Inflammatory macrophage treated with lipopolysaccharide for 1 hour (primary cell): ENCODE results near the gene MRPL14.

ENCODE experiments used
- DNase-seq, 2 donors: peaks; one replicate each; pipeline ENCODE4 v3.0.0-alpha.2; 2020 to 2022

MRPL14 gene

GRCh38 chr6:44127186-44128019 is at the start of gene MRPL14, which contains the start of gene TMEM63B:
Gene MRPL14 (minus strand): TSS chr6:44127452. CDS start chr6:44116611, 10,841 bp downstream.
Gene TMEM63B (plus strand): TSS chr6:44127554. CDS start chr6:44134585, 7,031 bp downstream.
- DNase-seq, result peak; percentile 90 to 95

- peak; percentile 35 to 37 for DNase-seq
These were observed 49.0 kb upstream of the MRPL14 start for GRCh38 chr6:44176130-44176761.

GRCh38 chr6:44172731-44173500 is 45.7 kb upstream of the MRPL14 start:
- DNase-seq, result peak; percentile 97

GRCh38 chr6:44171899-44172546 is 44.8 kb upstream of the MRPL14 start:
- DNase-seq, result peak; percentile 7 to 35

GRCh38 chr6:44169886-44170570 is 42.8 kb upstream of the MRPL14 start:
- no peak for DNase-seq

- DNase-seq, result no peak
These were observed 41.9 kb upstream of the MRPL14 start for GRCh38 chr6:44169154-44169553.

GRCh38 chr6:44167567-44167966 is 40.3 kb upstream of the MRPL14 start:
- DNase-seq, result no peak

- DNase-seq, result peak in 1 of 2 donors; percentile 15
These were observed 39.4 kb upstream of the MRPL14 start for GRCh38 chr6:44166591-44167184.

- DNase-seq, result no peak
These were observed 38.9 kb upstream of the MRPL14 start for GRCh38 chr6:44166116-44166515.

- DNase-seq, result no peak
These were observed 35.8 kb upstream of the MRPL14 start for GRCh38 chr6:44162876-44163625.

- no peak for DNase-seq
These were observed 34.7 kb upstream of the MRPL14 start for GRCh38 chr6:44161997-44162338.

- no peak for DNase-seq
These were observed 31.5 kb upstream of the MRPL14 start, which contains the start of gene CAPN11 for GRCh38 chr6:44158770-44159228. Gene CAPN11 (plus strand): TSS chr6:44158820. CDS start chr6:44158849, 29 bp downstream.

- no peak for DNase-seq
These were observed 29.9 kb upstream of the MRPL14 start for GRCh38 chr6:44157152-44157521.

GRCh38 chr6:44156494-44157151 is 29.4 kb upstream of the MRPL14 start:
- DNase-seq, result no peak

GRCh38 chr6:44154067-44154466 is 26.8 kb upstream of the MRPL14 start:
- DNase-seq, result no peak

- DNase-seq, result no peak
These were observed 25.3 kb upstream of the MRPL14 start for GRCh38 chr6:44152533-44152932.

- no peak for DNase-seq
These were observed 24.8 kb upstream of the MRPL14 start for GRCh38 chr6:44152109-44152461.

GRCh38 chr6:44151348-44152108 is 24.3 kb upstream of the MRPL14 start:
- peak; percentile 47 to 86 for DNase-seq

GRCh38 chr6:44150317-44150917 is 23.2 kb upstream of the MRPL14 start:
- no peak for DNase-seq
